Measurements from ENCODE around the gene ATP10A.

Gene ATP10A

GRCh38 chr15:25715536-25716413 lies 147.4 kb downstream of the ATP10A start:
- no peak for DNase-seq

GRCh38 chr15:25714538-25714840 lies 148.6 kb downstream of the ATP10A start:
- no peak for DNase-seq

- no peak for DNase-seq
Measured at GRCh38 chr15:25713736-25714537, 149.2 kb downstream of the ATP10A start.

DNA sequence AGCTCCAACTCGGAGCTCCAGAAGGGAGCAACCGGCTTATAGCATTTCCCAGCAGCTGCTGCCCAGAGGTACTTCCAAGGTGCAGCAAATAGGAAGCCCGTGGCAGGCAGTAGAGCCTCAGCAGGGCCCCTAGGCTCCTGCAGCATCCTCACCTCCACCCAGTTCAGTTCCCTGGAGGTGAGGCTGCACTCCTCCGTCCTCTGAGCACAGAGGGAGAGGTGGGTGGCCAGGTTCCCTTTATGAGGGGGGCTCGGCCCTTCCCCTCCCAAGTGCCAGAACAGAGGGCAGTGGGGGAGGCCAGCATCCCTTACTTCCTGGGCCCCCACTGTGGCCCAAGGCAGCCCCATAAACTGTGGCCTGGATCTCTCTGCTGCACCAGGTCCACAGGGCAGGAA lies 150.2 kb downstream of the ATP10A start:
- DNase-seq: no peak

GRCh38 chr15:25712192-25712960 lies 150.8 kb downstream of the ATP10A start:
- no peak for DNase-seq

GRCh38 chr15:25711691-25712090 lies 151.4 kb downstream of the ATP10A start:
- no peak for DNase-seq

- DNase-seq: no peak
Measured at GRCh38 chr15:25711164-25711563, 152.0 kb downstream of the ATP10A start.

- DNase-seq: peak; percentile 67
Measured at GRCh38 chr15:25710184-25710583, 152.9 kb downstream of the ATP10A start.

GRCh38 chr15:25709437-25710159 lies 153.5 kb downstream of the ATP10A start:
- no peak for DNase-seq

GRCh38 chr15:25708391-25708790 lies 154.7 kb downstream of the ATP10A start:
- no peak for DNase-seq

DNA sequence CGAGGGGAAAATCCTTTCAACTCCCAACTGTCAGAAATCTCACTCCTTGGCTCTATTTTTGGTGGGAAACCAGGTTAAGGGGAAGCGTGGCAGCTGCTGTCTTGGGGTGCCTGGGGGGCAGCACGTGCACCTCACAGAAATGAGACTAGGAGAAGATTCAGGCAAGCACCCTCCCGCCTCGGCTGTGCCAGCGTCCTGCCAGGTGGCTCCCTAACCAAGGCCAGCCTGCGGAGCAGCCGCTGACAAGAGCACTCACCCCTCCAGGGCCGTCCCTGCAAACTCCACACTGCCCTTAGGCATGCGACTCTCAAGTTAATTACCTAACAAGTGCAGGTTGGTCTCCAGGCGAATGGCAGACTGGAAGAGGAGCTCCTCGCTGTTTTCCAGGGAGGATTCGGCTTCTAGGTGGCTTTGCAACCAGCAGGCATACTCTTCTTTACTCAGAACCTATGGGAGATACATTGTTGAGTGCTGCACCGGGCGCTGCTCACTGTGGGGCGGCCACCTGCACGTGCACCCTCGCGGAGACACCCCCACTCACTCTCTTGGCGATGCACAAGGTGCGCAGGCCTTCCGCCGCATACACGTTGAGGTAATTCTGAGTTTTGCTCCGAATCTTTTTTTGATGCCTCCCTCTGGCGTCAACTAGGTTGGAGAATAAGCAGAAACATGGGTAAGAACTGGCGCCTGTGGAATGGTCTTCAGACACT lies 155.3 kb downstream of the ATP10A start:
- no peak for DNase-seq

GRCh38 chr15:25706176-25706955 lies 156.8 kb downstream of the ATP10A start:
- no peak for DNase-seq

DNA sequence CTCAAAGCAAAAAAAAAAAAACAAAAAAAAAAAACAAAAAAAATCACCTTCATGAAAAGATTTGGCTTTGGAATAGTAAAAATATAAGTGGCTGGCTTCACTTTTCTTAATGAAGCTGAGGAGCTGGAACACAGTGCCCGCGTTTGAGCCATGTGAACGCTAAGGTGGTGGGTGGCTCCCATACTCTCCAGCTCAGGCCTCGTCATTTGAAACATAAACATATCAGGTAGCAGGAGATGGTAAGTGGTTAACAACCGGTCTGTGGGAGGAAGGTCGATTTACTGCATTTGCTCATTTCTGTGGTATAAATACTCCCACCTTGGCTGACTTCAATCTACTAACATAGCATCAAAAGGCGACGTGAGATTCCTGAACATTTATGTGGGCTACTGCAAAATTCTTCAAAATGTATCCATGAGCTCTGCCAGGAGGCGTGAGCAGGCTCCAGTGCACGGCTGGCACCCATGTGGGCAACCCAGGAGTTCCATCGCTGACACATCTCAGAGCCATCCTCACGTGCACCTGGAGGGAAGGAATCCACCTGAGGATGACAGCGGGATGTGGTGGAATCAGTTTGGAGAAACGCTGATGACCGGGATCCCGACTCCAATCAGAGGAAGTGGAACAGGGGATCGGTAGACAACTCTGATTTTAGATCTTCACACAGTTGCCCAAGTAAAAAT lies 157.6 kb downstream of the ATP10A start:
- DNase-seq: no peak

GRCh38 chr15:25703726-25704125 lies 159.4 kb downstream of the ATP10A start:
- DNase-seq: no peak

GRCh38 chr15:25701721-25702465 lies 161.2 kb downstream of the ATP10A start:
- DNase-seq: no peak

DNA sequence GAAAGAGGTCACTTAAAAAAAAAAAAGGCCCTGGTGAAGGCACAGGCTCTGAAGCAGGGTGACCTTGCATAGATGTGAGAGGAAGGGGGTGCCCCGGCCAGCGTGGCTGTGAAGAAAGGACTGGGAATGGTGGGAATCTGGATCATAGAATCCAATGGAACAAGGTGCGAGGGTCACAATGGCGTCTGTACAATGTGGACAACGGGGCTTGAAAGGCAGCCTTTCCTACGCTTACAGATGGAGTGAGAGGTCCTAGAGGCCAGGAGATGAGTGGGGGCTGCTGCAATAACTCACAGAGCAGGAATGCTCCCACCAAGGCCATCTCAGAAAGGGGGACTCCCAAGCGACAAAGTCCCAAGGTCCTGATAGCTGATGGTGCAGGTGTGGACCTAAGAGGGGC lies 162.2 kb downstream of the ATP10A start:
- DNase-seq: no peak

DNA sequence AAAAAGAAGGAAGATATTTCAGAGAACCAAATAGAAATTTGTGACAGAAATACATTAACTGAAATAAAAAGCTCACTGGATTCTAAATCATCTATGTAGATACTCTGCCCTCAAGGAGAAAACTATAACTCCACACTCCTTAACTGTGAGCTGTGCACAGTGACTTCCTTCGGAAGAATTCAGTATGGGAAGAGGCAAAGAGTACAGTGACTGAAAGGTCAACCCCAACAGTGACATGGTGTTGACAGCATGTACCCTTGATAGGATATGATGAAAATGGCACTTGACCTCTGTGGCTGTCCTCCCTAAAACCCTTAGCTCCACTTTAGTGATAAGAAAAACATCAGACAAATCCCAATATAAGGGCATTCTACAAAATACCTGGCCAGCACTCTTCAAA lies 165.5 kb downstream of the ATP10A start:
- no peak for DNase-seq

DNA sequence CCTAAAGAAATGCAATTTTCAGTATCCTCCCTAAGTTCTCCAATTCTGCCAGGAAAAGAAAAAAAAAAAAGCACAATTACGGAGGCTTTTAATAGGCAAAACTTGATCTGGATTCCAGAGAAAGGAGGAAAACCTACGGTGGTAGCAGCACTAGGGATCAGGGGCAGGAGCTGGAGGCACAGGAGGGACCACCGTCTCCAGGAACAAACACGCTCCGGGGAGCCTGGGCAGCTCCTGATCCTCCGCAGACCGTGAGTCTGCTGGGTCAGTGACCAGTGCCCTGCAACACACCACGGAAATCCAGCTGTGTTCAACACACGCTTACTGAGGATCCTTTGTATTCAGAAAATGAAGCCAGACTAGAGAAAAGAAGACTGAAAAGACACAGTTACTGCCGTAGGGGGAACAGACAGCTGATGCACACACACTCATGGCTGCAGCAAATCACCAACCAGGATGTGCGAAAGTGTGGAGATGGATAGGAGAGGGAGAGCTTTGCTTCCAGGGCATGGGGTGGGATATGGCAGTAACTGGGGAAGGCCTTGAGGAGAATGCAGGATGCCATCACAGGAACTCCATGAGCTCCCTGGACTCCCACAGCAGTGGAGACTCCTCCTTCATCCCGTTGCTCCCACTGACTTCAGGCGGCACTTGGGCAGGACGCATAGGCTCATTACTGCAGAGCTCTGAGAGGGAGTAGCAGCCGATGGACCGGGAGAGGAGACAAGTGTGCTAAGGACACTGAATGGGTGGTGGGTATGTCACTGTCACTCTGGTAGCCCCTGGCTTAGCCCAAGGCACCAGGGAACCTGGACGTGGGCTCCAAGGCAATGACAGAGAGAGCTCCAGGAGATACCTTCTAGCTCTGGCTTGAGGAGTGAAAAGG lies 167.0 kb downstream of the ATP10A start:
- DNase-seq: no peak

GRCh38 chr15:25694823-25695312 lies 168.3 kb downstream of the ATP10A start:
- no peak for DNase-seq

Measured in CD4-positive, alpha-beta T cell treated with Interleukin-17A for 4 hours (primary cell).